Measurements from ENCODE around the gene DYRK1A. TPM values are rescaled to one million over a fixed set of nuclear protein-coding genes. Genes with fewer than 3 reads are reported as not detected.
"Not testable (repeated sequence)": the region's sequence is repeated elsewhere in the genome, so short reads cannot be mapped to it uniquely, and the experiment has no call there.

DYRK1A gene
- total RNA-seq, result 10 to 100 TPM; 67.6 to 76.9 (median 73.4) TPM
- polyA plus RNA-seq, result 28.4 TPM
- long read RNA-seq, donor 1, partial matches to known transcripts, result 8 of 22 reads
- long read RNA-seq, donor 1, other reads (novel, unspliced or antisense), result 11 of 22 reads
- long read RNA-seq, donor 2, partial matches to known transcripts, result 1 of 5 reads
- long read RNA-seq, donor 2, other reads (novel, unspliced or antisense), result 4 of 5 reads
- long read RNA-seq, donor 3, partial matches to known transcripts, result 1 of 4 reads
- long read RNA-seq, donor 3, other reads (novel, unspliced or antisense), result 3 of 4 reads
- long read RNA-seq, donor 4, partial matches to known transcripts, result 0 of 4 reads
- long read RNA-seq, donor 4, other reads (novel, unspliced or antisense), result 4 of 4 reads

GRCh38 chr21:37366482-37367316 lies at the start of gene DYRK1A:
Gene DYRK1A, plus strand, starts transcription at chr21:37366773. Its CDS starts 53,602 bp downstream, at chr21:37420375.
- Histone ChIP-seq H3K4me1 (ENCODE audit: control insufficient read depth, insufficient read depth, low read length) (no peaks in the 10 kb centered on the region), H3K4me3 (ENCODE audit: low read length) (peak within 1 kb of the TSS; percentile 96), H3K9me3 (ENCODE audit: control insufficient read depth, low read length) (no peaks in the 10 kb centered on the region), H3K27me3 (ENCODE audit: control insufficient read depth, insufficient read depth) (no peaks in the 10 kb centered on the region), H3K27ac (ENCODE audit: low read length) (peak within 1 kb of the TSS; percentile 99)
- intact Hi-C loops (cut with DNase I), result loop anchor here (5.0 to 10.0 kb wide), 5 partner anchors 99 to 198 kb away; partner anchors contain the start of gene VPS26C (in 3 of the 4)
- peak; percentile 99 for DNase-seq
- ATAC-seq, result peak; percentile 95
- under 1% methylated on average over 92 of the region's 92 CpGs for WGBS

GRCh38 chr21:37319551-37319950 lies 47.0 kb upstream of the DYRK1A start:
- no peak overlapping the region for H3K27ac ChIP-seq (ENCODE audit: low read length)
- intact Hi-C loops (cut with DNase I), result no loop called here
- DNase-seq (no peak), ATAC-seq (no peak)
- H3K27me3 ChIP-seq (ENCODE audit: control insufficient read depth, insufficient read depth), result no peaks in the 10 kb centered on the region
- H3K9me3 ChIP-seq (ENCODE audit: control insufficient read depth, low read length), result no peaks in the 10 kb centered on the region
- no peaks in the 10 kb centered on the region for H3K4me1 ChIP-seq (ENCODE audit: control insufficient read depth, insufficient read depth, low read length)
- no peak overlapping the region for H3K4me3 ChIP-seq (ENCODE audit: low read length)
- 73% methylated on average over 2 of the region's 2 CpGs for WGBS

DNA sequence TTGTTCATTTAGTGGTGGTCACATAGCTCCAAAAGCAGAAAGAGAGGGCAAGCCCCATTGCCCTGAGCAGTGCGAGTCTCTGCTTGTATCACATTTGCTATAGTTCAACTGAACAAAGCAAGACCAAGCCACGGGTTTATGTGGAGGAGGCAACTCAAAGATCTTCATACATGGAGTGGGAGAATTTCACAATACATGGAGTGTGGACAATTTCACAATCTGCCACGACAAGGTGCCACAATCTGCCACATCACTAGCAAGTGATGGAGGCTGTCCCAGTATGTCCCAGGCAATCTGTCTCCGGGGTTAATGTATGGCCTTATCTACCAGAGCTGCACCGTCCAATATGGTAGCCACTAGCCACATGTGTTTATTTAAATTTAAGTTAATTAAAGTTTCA lies 44.5 kb upstream of the DYRK1A start:
- ATAC-seq (no peak), DNase-seq (no peak)
- intact Hi-C loops (cut with DNase I), result no loop called here
- Histone ChIP-seq H3K9me3 (ENCODE audit: control insufficient read depth, low read length) (no peaks in the 10 kb centered on the region), H3K4me1 (ENCODE audit: control insufficient read depth, insufficient read depth, low read length) (no peaks in the 10 kb centered on the region), H3K4me3 (ENCODE audit: low read length) (no peak overlapping the region), H3K27me3 (ENCODE audit: control insufficient read depth, insufficient read depth) (no peaks in the 10 kb centered on the region), H3K27ac (ENCODE audit: low read length) (no peak overlapping the region)
- WGBS, result 87% methylated on average over 5 of the region's 5 CpGs

- no peaks in the 10 kb centered on the region for H3K27me3 ChIP-seq (ENCODE audit: control insufficient read depth, insufficient read depth)
- intact Hi-C loops (cut with DNase I), result no loop called here
- ATAC-seq (no peak), DNase-seq (no peak)
- WGBS, result 88% methylated on average over 2 of the region's 2 CpGs
- H3K27ac ChIP-seq (ENCODE audit: low read length), result no peak overlapping the region
- no peak overlapping the region for H3K4me3 ChIP-seq (ENCODE audit: low read length)
- no peaks in the 10 kb centered on the region for H3K4me1 ChIP-seq (ENCODE audit: control insufficient read depth, insufficient read depth, low read length)
- no peaks in the 10 kb centered on the region for H3K9me3 ChIP-seq (ENCODE audit: control insufficient read depth, low read length)
Observed at GRCh38 chr21:37324558-37324957, 42.0 kb upstream of the DYRK1A start.

GRCh38 chr21:37328147-37328546 lies 38.4 kb upstream of the DYRK1A start:
- H3K4me1 ChIP-seq (ENCODE audit: control insufficient read depth, insufficient read depth, low read length); H3K27ac ChIP-seq (ENCODE audit: low read length); DNase-seq; intact Hi-C loops (cut with DNase I); H3K27me3 ChIP-seq (ENCODE audit: control insufficient read depth, insufficient read depth); ATAC-seq; H3K9me3 ChIP-seq (ENCODE audit: control insufficient read depth, low read length); H3K4me3 ChIP-seq (ENCODE audit: low read length): not testable (repeated sequence)
- WGBS, result 91% methylated on average over 7 of the region's 7 CpGs

DNA sequence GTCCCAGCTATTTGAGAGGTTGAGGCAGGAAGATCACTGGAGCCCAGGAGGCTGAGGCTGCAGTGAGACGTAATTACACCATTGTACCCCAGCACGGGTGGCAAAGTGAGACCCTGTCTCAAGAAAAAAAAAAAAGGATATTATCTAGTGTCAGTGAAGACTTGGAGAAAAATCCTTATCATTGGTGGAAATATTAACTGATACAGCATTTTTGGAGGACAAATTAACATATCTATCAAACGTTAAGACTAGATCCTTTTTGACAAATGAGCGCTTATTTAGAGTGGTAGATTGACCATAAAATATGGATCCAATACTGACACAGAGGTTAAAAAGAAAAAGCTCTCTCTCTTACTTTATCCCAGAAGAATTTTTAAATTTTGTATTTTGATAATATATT lies 35.2 kb upstream of the DYRK1A start:
- no peak for ATAC-seq
- intact Hi-C loops (cut with DNase I), result no loop called here
- Histone ChIP-seq H3K27ac (ENCODE audit: low read length) (no peak overlapping the region), H3K9me3 (ENCODE audit: control insufficient read depth, low read length) (no peaks in the 10 kb centered on the region), H3K4me3 (ENCODE audit: low read length) (no peak overlapping the region), H3K4me1 (ENCODE audit: control insufficient read depth, insufficient read depth, low read length) (no peaks in the 10 kb centered on the region), H3K27me3 (ENCODE audit: control insufficient read depth, insufficient read depth) (no peaks in the 10 kb centered on the region)
- DNase-seq, result no peak
- 79% methylated on average over 4 of the region's 4 CpGs for WGBS

GRCh38 chr21:37335053-37335452 lies 31.5 kb upstream of the DYRK1A start:
- Histone ChIP-seq H3K27me3 (ENCODE audit: control insufficient read depth, insufficient read depth) (no peaks in the 10 kb centered on the region), H3K27ac (ENCODE audit: low read length) (no peak overlapping the region), H3K4me1 (ENCODE audit: control insufficient read depth, insufficient read depth, low read length) (no peaks in the 10 kb centered on the region), H3K9me3 (ENCODE audit: control insufficient read depth, low read length) (no peaks in the 10 kb centered on the region), H3K4me3 (ENCODE audit: low read length) (no peak overlapping the region)
- no peak for ATAC-seq
- DNase-seq, result no peak
- intact Hi-C loops (cut with DNase I), result no loop called here
- 84% methylated on average over 5 of the region's 5 CpGs for WGBS

DNA sequence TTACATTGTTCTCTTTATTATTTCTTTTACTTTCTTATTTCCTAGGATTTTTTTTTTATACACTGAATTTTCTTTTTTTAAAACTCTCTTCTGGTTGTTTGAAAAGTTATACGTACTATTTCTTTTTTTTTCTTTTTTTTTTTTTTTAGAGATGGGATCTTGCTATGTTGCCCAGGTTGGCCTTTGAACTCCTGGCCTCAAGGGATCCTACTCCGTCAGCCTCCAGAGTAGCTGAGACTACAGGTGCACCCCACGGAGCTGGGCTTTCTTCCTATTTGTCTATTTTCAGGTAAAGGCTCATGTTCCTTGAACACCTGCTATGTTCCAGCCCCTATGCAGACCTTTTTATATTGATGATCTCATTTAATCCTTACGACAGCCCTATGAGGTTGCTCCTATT lies 29.4 kb upstream of the DYRK1A start:
- no peak overlapping the region for H3K27ac ChIP-seq (ENCODE audit: low read length)
- H3K4me1 ChIP-seq (ENCODE audit: control insufficient read depth, insufficient read depth, low read length), result no peaks in the 10 kb centered on the region
- ATAC-seq (no peak), DNase-seq (no peak)
- 98% methylated on average over 4 of the region's 4 CpGs for WGBS
- H3K9me3 ChIP-seq (ENCODE audit: control insufficient read depth, low read length), result no peaks in the 10 kb centered on the region
- H3K27me3 ChIP-seq (ENCODE audit: control insufficient read depth, insufficient read depth), result no peaks in the 10 kb centered on the region
- intact Hi-C loops (cut with DNase I), result no loop called here
- H3K4me3 ChIP-seq (ENCODE audit: low read length), result no peak overlapping the region

- no peak for ATAC-seq
Observed at GRCh38 chr21:37337831-37338230, 28.7 kb upstream of the DYRK1A start.

DNA sequence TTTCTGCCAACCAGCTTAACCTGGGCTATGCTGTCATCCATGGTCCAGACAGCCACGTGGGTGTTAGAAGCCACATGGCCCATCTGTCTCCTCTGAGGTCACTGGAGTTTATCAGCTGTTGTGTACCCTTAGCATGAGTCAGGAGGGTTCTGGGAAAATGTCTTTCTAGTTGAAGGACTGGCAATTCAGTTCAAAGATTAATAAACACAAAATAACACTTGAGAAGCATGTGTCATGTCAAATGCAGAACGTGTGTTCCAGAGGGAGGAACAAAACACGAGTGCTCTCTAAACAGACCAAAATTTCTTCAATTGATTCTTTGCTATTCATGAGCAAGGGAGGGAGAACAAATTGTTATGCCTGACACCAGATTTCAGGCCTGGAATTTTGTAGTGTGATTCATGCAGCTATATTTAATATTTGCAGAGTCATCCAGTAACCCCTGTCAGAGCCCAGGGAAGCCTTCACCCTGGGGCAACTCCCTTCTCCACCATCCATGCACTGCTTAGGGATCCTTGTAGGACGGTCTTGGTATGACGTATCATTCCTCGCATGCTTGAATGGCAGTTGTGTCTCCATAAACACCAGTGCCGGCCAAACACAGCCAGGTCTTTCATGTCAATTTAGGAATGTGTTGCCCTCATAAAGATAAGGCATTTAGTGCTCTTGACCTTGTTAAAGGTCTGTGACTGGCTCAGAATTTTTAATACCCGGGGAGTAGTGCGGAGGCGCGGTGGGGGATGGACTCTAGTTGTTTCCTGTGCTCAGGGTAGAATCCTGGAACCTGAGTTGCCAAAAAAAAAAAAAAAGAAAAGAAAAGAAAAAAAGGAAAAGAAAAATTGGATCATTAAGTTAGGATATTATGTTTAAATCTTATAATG lies 27.7 kb upstream of the DYRK1A start:
- intact Hi-C loops (cut with DNase I), result no loop called here
- H3K27me3 ChIP-seq (ENCODE audit: control insufficient read depth, insufficient read depth), result no peaks in the 10 kb centered on the region
- WGBS, result 21% methylated on average over 11 of the region's 11 CpGs
- ATAC-seq (peak; percentile 94 to 97), DNase-seq (peak; percentile 53 to 74 (median 60))
- H3K27ac ChIP-seq (ENCODE audit: low read length), result peak overlapping the region; percentile 94
- H3K4me1 ChIP-seq (ENCODE audit: control insufficient read depth, insufficient read depth, low read length), result no peaks in the 10 kb centered on the region
- H3K9me3 ChIP-seq (ENCODE audit: control insufficient read depth, low read length), result no peaks in the 10 kb centered on the region
- H3K4me3 ChIP-seq (ENCODE audit: low read length), result no peak overlapping the region

More at GRCh38 chr21:37337831-37338230, 28.7 kb upstream of the DYRK1A start:
- 97% methylated on average over 2 of the region's 2 CpGs for WGBS
- no peak overlapping the region for H3K4me3 ChIP-seq (ENCODE audit: low read length)
- intact Hi-C loops (cut with DNase I), result no loop called here
- no peaks in the 10 kb centered on the region for H3K27me3 ChIP-seq (ENCODE audit: control insufficient read depth, insufficient read depth)
- H3K27ac ChIP-seq (ENCODE audit: low read length), result no peak overlapping the region
- H3K4me1 ChIP-seq (ENCODE audit: control insufficient read depth, insufficient read depth, low read length), result no peaks in the 10 kb centered on the region
- DNase-seq, result no peak
- no peaks in the 10 kb centered on the region for H3K9me3 ChIP-seq (ENCODE audit: control insufficient read depth, low read length)
